Fibroblast of lung (primary cell): Measurements from ENCODE around the gene ZNF451.
"Not testable (repeated sequence)": the region's sequence is repeated elsewhere in the genome, so short reads cannot be mapped to it uniquely, and the experiment has no call there.

Experiments
- CTCF ChIP-seq, 2 donors: IDR thresholded peaks in 1 of 2; conservative IDR thresholded peaks in 1 of 2; 1 replicate in 1 of 2; 2 replicates in 1 of 2; pipeline ENCODE4 v1.5.1; 2011 to 2012; ENCODE audit warnings: low read length in 2 of 2, control low read depth in 1 of 2, inconsistent platforms in 1 of 2, low read depth in 1 of 2, mild to moderate bottlenecking in 1 of 2
- EZH2 ChIP-seq: IDR thresholded peaks from 2 replicates; pipeline ENCODE4 v1.5.1; 2012; ENCODE audit warnings: low read length, control low read depth, mild to moderate bottlenecking; ENCODE audit errors: missing control alignments

GRCh38 chr6:57044061-57044460 is 45.9 kb upstream of the ZNF451 start:
- TF ChIP-seq CTCF (conservative IDR thresholded peaks at IDR 0.05 in 1 of 2, IDR thresholded peaks at IDR 0.05 in 1 of 2; ENCODE audit: low read depth in 1 of 2, low read length in 2 of 2); EZH2: not testable (repeated sequence)
